HG03159 (cell line): Measurements from ENCODE around the gene LGR4.
"Not testable (repeated sequence)": the region's sequence is repeated elsewhere in the genome, so short reads cannot be mapped to it uniquely, and the experiment has no call there.

Source experiments
- ATAC-seq: cut with Tn5 transposase; IDR thresholded peaks from one replicate; pipeline ENCODE4 v1.9.1; 2021; ENCODE audit warnings: mild to moderate bottlenecking, moderate library complexity; ENCODE audit not compliant: unreplicated experiment

LGR4 gene

GRCh38 chr11:27355575-27356104, 117.0 kb downstream of the LGR4 start:
- no peak for ATAC-seq

DNA sequence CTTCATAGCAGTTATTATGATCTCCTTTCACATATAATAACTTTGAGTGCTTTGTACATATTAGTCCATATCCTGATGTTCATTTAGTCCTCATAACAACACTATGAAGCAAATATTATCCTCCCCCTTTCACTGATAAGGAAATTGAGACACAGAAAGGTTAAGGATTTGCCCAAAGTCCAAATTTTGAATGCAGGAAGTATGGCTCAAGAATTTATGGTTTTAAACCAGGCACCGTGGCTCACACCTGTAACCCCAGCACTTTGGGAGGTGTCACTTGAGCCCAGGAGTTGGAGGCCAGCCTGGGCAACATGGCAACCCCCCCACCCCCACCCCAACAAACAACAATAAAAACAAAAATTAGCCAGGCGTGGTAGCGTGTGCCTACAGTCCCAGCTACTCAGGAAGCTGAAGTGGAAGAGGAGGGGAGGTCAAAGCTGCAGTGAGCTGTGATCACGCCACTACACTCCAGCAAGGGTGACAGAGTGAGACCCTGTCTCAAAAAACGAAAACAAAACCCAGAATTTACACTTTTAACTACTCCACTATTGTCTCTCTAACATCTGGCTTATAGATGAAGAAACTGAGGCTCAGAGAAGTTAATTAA, 118.1 kb downstream of the LGR4 start:
- ATAC-seq, result no peak

- ATAC-seq, result no peak
These were observed 118.8 kb downstream of the LGR4 start for GRCh38 chr11:27353593-27354358.

DNA sequence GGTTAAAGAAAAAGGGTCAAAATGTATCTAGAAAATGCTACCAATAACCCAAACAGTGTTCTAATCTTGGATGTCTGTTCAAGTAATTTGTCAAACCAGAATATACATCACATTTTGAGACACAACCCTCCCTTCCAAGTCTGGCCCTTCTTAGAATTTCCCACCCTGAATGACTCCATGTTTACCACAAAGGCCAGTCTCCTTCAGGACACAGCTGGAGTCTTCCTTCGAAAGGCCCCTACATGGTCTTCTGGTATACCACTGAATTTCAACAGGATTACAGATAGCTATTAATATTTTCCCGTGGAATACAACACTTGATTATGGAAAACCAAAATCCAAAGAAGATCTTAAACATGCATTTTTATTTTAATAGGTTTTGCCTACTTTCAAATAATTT, 119.8 kb downstream of the LGR4 start:
- no peak for ATAC-seq

- ATAC-seq, result no peak
These were observed 122.1 kb downstream of the LGR4 start for GRCh38 chr11:27350511-27350910.

- ATAC-seq, result no peak
These were observed 122.7 kb downstream of the LGR4 start for GRCh38 chr11:27349919-27350318.

DNA sequence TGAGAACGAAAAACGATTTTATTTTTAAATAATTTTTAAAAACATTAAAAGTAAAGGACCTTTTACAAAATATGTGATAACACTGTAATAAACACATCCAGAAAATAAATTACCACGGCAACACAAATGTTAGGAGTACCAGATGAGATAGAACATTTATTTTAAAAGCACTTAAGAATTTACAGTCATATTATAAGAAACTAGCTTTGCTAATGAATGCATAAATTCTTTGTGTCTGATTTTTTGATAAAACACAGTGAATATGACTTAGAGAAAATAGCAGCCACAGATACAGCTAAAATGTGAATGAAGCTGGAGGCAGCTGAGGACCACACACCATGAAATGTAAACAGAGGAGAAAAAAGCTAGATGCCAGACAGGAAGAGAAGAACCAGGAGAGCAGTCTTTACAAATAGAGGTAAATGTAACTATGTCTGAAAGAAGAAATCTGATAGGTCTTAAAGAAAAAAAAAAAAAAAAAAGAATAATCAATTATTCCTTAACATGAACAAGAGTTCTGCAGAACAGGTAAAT, 124.2 kb downstream of the LGR4 start:
- no peak for ATAC-seq

GRCh38 chr11:27347359-27348339, 124.9 kb downstream of the LGR4 start:
- ATAC-seq, result no peak

DNA sequence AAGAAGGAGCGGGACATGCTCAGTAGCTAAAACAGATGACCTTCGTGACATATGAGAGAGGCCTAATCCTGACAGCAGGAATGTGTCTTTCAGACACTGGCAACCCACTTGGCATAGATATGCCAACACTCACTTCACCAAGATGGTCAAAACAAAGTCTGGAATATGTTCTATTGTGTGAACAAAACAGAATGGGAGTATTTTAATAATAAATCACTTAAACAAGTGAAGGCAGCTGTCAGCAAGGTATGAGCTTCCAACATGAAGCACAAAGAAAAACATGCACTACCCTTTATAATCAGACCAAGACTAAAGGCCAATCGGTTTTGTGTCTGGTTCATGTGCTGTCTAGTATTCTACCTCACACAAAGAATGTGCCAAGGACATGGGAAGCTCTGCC, 132.6 kb downstream of the LGR4 start:
- no peak for ATAC-seq

DNA sequence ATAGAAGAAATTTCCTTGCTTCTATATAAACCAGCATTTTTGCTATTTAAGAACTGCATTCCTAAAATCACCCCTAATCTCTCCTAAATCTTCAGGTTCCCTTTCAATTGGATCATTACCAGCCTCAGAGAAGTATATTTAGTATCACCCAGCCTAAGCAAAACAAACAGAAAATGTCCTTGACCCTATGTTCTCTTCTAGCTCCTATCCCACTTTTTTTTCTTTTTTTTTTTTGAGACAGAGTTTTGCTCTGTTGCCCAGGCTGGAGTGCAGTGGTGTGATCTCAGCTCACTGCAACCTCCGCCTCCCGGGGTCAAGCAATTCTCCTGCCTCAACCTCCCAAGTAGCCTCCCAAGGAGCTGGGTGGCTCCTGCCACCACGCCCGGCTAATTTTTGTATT, 137.8 kb downstream of the LGR4 start:
- ATAC-seq, result not testable (repeated sequence)

DNA sequence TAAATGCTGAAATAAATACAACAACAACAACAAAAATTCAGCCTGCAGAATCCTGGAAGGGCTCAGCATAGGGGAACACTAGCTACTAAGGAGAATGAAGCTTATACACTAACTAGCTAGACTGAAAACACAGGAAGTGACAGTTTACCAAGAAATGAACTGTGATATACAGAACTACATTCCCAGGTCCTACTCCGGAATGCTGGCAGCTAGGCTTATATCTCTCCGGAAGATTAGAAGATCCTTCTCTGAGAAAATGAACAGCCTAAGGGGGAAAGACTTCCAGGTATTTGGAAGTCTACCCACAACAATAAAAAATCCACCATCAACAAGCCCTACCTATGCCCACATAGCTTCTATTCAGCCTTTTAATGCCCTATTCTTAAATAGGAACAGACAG, 140.6 kb downstream of the LGR4 start:
- ATAC-seq, result no peak

DNA sequence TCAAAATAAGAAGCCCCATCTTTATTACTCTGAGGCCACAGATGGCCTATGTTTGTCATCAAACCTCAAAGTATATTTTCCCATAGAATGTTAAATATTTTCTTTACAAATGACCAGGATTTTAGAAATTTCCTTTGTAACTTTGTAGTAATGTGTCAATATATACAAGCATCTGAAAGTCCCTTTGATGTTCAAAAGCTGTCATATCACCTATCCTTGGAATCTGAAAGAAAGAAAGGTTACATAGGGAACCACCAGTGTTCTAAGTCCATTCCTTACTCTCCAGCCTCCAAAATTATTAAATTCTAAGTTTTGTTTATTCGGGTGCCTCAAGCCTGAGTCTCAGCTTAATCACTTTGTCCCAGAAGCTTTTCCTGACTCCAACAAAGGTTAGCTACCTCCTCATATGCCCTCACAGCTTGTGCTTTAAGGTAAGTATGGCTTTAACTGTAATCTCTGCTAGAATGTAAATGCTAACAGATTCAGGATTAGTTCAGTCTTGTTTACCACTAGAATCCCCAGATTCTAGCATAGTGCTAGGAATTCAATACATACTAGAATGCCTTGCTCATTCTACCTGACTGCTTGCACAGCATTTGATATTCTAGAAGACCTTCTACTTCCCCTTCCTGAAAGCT, 141.8 kb downstream of the LGR4 start:
- no peak for ATAC-seq

GRCh38 chr11:27329867-27330632, 142.5 kb downstream of the LGR4 start:
- ATAC-seq, result no peak

DNA sequence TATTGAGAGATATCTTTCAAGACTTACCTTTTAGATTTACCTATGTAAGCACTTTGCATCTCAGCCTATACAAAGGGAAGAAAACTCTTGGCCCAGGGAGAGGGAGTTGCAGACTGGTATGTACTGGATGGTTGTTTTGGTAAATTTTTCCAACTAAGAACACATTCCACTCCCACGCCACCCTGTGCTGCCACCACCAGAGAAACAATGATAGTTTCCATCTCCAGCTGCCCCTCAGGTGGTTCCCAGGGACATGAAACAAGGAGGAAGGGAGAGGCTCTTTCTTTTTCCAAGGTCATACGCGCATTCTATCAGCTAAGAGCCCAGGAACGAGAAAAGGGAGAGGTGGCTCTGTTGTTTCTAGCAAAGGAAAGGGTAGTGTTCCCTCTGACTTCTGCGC, 144.0 kb downstream of the LGR4 start:
- ATAC-seq, result no peak

DNA sequence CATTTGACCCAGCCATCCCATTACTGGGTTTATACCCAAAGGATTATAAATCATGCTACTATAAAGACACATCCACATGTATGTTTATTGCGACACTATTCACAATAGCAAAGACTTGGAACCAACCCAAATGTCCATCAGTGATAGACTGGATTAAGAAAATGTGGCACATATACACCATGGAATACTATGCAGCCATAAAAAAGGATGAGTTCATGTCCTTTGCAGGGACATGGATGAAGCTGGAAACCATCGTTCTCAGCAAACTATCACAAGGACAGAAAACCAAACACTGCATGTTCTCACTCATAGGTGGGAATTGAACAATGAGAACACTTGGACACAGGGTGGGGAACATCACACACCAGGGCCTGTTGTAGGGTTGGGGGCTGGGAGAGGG, 145.5 kb downstream of the LGR4 start:
- ATAC-seq, result not testable (repeated sequence)

DNA sequence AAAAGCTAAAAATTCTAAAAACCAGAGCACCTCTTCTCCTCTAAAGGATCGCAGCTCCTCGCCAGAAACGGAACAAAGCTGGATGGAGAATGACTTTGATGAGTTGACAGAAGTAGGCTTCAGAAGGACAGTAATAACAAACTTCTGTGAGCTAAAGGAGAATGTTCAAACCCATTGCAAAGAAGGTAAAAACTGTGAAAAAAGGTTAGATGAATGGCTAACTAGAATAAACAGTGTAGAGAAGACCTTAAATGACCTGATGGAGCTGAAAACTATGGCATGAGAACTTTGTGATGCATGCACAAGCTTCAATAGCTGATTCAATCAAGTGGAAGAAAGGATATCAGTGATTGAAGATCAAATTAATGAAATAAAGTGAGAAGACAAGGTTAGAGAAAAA, 150.4 kb downstream of the LGR4 start:
- not testable (repeated sequence) for ATAC-seq

GRCh38 chr11:27321340-27321739, 151.2 kb downstream of the LGR4 start:
- ATAC-seq, result not testable (repeated sequence)

- ATAC-seq, result peak; percentile 99
These were observed 153.5 kb downstream of the LGR4 start for GRCh38 chr11:27319072-27319471.

DNA sequence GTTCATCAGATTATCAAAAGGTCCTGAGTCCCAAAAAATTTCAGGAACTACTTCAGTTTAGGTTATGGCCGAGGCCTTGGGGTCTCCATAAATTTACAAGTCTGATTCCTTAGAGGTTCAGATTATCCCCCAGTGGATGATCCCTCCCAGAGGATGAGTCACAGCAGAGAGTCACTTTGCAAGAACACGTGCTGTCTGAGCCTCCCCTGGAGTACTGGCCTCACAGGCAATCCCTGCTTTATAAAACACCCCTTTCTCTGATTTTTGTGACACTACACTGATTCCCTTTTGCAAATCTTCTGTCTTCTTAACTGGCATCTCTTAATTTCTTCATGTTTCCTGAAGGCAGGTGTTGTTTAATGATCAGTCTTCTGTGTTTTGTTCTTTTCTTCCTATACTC, 154.8 kb downstream of the LGR4 start:
- no peak for ATAC-seq
